Measurements from ENCODE around the gene DENND4A. TPM values are rescaled to one million over a fixed set of nuclear protein-coding genes. Genes with fewer than 3 reads are reported as not detected.

The DENND4A gene
- total and polyA plus RNA-seq, 10 donors: 9.4 to 88.2 (median 57.3) TPM

- TF ChIP-seq POLR2AphosphoS5 (IDR thresholded peaks at IDR 0.05) (no peak), POLR2A (IDR thresholded peaks at IDR 0.05) (no peak)
- TF ChIP-seq, protein P1, sequence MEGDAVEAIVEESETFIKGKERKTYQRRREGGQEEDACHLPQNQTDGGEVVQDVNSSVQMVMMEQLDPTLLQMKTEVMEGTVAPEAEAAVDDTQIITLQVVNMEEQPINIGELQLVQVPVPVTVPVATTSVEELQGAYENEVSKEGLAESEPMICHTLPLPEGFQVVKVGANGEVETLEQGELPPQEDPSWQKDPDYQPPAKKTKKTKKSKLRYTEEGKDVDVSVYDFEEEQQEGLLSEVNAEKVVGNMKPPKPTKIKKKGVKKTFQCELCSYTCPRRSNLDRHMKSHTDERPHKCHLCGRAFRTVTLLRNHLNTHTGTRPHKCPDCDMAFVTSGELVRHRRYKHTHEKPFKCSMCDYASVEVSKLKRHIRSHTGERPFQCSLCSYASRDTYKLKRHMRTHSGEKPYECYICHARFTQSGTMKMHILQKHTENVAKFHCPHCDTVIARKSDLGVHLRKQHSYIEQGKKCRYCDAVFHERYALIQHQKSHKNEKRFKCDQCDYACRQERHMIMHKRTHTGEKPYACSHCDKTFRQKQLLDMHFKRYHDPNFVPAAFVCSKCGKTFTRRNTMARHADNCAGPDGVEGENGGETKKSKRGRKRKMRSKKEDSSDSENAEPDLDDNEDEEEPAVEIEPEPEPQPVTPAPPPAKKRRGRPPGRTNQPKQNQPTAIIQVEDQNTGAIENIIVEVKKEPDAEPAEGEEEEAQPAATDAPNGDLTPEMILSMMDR (IDR thresholded peaks at IDR 0.05 in 8 of 11, conservative IDR thresholded peaks at IDR 0.05 in 3 of 11): no peak
- 79 to 91% (median 85%) methylated on average over 7 of the region's 7 CpGs for WGBS, 5 donors
- no peak for DNase-seq
- intact Hi-C loops (cut with DNase I; ENCODE audit: low total_unique reads): no loop called here
- Histone ChIP-seq H3K4me3 (no peak overlapping the region), H3K27ac (no peak overlapping the region), H3K9me3 (no peaks in the 10 kb centered on the region), H3K27me3 (replicated peaks in 1 of 7) (no peaks in the 10 kb centered on the region), H3K4me1 (peaks cover 0 to 15% (median 0%) of the 10 kb centered on the region in 6 donors), H3K36me3 (peaks cover 0 to 70% (median 11%) of the 10 kb centered on the region in 6 donors)
Observed at GRCh38 chr15:65752151-65752700, 39.9 kb downstream of the DENND4A start.

GRCh38 chr15:65751431-65751830 is 40.7 kb downstream of the DENND4A start:
- Histone ChIP-seq H3K27ac (no peak overlapping the region), H3K27me3 (replicated peaks in 1 of 7) (no peaks in the 10 kb centered on the region), H3K4me1 (peaks cover 0 to 9% (median 0%) of the 10 kb centered on the region in 6 donors), H3K4me3 (no peak overlapping the region), H3K9me3 (no peaks in the 10 kb centered on the region), H3K36me3 (peaks cover 0 to 63% (median 11%) of the 10 kb centered on the region in 6 donors)
- no peak for TF ChIP-seq POLR2AphosphoS5 (IDR thresholded peaks at IDR 0.05)
- TF ChIP-seq, protein P1 (IDR thresholded peaks at IDR 0.05 in 8 of 11, conservative IDR thresholded peaks at IDR 0.05 in 3 of 11): no peak
- no peak for TF ChIP-seq POLR2A (IDR thresholded peaks at IDR 0.05)
- intact Hi-C loops (cut with DNase I; ENCODE audit: low total_unique reads): no loop called here
- no peak for DNase-seq
- 75 to 87% (median 84%) methylated on average over 2 of the region's 2 CpGs for WGBS, 5 donors

DNA sequence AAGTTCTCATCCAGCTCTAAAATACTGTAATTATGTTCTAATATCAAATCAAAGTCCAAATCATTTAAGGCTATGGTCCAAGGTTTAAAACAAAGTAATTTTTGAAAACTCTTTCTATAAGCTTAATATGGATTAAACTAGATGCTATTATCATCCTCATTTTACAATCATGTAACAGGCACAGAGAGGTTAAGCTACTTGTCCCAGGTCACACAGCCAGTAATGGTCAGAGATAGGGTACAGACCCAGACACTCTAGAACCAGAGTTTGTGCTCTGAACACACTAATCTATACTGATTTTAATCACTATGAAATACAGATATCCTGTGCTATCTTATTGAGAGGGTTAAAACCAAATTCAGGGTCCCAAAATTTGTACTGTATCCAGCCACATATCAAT is 44.8 kb downstream of the DENND4A start:
- no peaks in the 10 kb centered on the region for H3K9me3 ChIP-seq
- H3K27ac ChIP-seq: no peak overlapping the region
- DNase-seq: no peak
- intact Hi-C loops (cut with DNase I; ENCODE audit: low total_unique reads): no loop called here
- no peaks in the 10 kb centered on the region for H3K27me3 ChIP-seq (replicated peaks in 1 of 7)
- no peak overlapping the region for H3K4me3 ChIP-seq
- TF ChIP-seq, protein P1 (IDR thresholded peaks at IDR 0.05 in 8 of 11, conservative IDR thresholded peaks at IDR 0.05 in 3 of 11): no peak
- no peak for TF ChIP-seq POLR2AphosphoS5 (IDR thresholded peaks at IDR 0.05)
- TF ChIP-seq POLR2A (IDR thresholded peaks at IDR 0.05): no peak
- H3K36me3 ChIP-seq: peaks cover 0 to 50% (median 14%) of the 10 kb centered on the region in 6 donors
- H3K4me1 ChIP-seq: no peaks in the 10 kb centered on the region

DNA sequence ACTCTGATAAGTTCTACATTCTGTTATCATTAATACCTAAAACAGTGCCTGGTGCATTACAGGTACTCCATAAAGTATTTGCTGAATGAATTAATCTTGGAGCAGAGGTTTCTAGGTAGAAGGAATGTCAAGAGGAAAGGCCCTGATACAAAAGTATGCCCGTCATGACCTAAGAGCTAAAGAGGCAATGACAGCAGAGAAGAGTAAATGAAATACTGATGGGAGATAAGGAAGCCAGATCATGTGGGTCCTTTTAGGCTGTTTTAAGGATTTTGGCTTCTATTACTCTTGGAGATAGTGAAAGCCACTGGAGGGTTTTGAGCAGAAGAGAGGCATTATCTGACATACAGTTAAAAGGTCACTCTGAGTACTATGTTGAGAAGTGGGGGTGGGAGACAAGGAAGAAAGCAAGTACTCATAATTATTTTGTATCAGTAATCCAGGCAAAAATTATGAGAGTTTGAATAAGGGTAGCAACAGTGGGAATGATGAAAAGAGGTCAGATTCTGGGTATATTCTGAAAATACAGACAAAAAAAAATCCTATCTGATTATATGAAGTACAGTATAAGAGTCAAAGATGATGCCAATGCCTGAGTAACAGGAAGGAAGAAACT is 48.3 kb downstream of the DENND4A start:
- no peak for DNase-seq
- Histone ChIP-seq H3K27ac (no peak overlapping the region), H3K27me3 (replicated peaks in 1 of 7) (no peaks in the 10 kb centered on the region), H3K36me3 (peaks cover 0 to 52% (median 22%) of the 10 kb centered on the region in 6 donors), H3K4me1 (no peaks in the 10 kb centered on the region), H3K4me3 (no peak overlapping the region), H3K9me3 (no peaks in the 10 kb centered on the region)
- intact Hi-C loops (cut with DNase I; ENCODE audit: low total_unique reads): no loop called here
- TF ChIP-seq POLR2AphosphoS5 (IDR thresholded peaks at IDR 0.05) (no peak), POLR2A (IDR thresholded peaks at IDR 0.05) (no peak)
- TF ChIP-seq, protein P1 (IDR thresholded peaks at IDR 0.05 in 8 of 11, conservative IDR thresholded peaks at IDR 0.05 in 3 of 11): no peak
- WGBS, 5 donors: 78 to 93% (median 88%) methylated on average over 1 of the region's 1 CpG

All from spleen (tissue), 11 donors.